Measurements from ENCODE around the gene RNF212. TPM values are rescaled to one million over a fixed set of nuclear protein-coding genes. Genes with fewer than 3 reads are reported as not detected.

RNF212 gene
- total and polyA plus RNA-seq, 2 of the 13 experiments (the other 11 are each of a cell fraction or from before 2014, with no cell fraction given), result not detected

DNA sequence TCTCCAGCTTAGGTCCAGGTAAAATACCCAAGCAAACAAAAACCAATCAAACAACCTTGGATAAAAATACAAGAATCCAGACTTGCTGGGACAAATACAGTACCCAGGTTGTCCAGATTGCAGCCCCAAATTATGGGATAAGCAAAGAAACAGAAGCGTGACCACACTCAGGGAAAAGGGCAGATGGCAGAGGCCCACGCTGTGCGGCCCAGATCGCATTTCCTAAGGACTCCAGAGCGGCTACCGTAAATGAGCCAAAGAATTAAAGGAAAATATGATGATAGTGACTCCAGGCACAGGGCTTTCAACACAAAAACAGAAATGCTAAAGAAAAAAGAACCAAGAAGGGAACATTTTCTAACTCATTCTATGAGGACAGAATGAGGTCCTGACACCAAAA, 51.6 kb downstream of the RNF212 start:
- no peaks in the 10 kb centered on the region for H3K36me3 ChIP-seq (replicated peaks in 1 of 2; ENCODE audit: control insufficient read depth in 1 of 2, insufficient read depth in 2 of 2, low read length in 2 of 2)
- H3K4me3 ChIP-seq (replicated peaks in 1 of 3; ENCODE audit: insufficient read depth in 1 of 3, low read depth in 2 of 3, low read length in 3 of 3), result no peak overlapping the region
- in situ Hi-C loops (cut with HindIII; ENCODE audit: extremely low pct_ligation_motif_present, low pct_unique_long_range_greater_than_20kb), result no loop called here
- WGBS (ENCODE audit: low lambda C conversion rate), result 33% methylated on average over 6 of the region's 6 CpGs
- intact Hi-C loops (cut with micrococcal nuclease; ENCODE audit: unreplicated experiment), result no loop called here
- no peak for TF ChIP-seq ZNF326 (CRISPR knock-in tag; IDR thresholded peaks at IDR 0.05; ENCODE audit: borderline replicate concordance)
- TF ChIP-seq ZNF678 (CRISPR knock-in tag; IDR thresholded peaks at IDR 0.05), result no peak
- TF ChIP-seq, protein P1, sequence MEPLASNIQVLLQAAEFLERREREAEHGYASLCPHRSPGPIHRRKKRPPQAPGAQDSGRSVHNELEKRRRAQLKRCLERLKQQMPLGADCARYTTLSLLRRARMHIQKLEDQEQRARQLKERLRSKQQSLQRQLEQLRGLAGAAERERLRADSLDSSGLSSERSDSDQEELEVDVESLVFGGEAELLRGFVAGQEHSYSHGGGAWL (CRISPR knock-in tag; IDR thresholded peaks at IDR 0.05), result no peak
- TF ChIP-seq RFX1 (IDR thresholded peaks at IDR 0.05), result no peak
- no peak for TF ChIP-seq GLI4 (CRISPR knock-in tag; IDR thresholded peaks at IDR 0.05; ENCODE audit: borderline replicate concordance)
- no peak for TF ChIP-seq ZNF282 (IDR thresholded peaks at IDR 0.05; ENCODE audit: partially characterized antibody)
- TF ChIP-seq, protein P2, sequence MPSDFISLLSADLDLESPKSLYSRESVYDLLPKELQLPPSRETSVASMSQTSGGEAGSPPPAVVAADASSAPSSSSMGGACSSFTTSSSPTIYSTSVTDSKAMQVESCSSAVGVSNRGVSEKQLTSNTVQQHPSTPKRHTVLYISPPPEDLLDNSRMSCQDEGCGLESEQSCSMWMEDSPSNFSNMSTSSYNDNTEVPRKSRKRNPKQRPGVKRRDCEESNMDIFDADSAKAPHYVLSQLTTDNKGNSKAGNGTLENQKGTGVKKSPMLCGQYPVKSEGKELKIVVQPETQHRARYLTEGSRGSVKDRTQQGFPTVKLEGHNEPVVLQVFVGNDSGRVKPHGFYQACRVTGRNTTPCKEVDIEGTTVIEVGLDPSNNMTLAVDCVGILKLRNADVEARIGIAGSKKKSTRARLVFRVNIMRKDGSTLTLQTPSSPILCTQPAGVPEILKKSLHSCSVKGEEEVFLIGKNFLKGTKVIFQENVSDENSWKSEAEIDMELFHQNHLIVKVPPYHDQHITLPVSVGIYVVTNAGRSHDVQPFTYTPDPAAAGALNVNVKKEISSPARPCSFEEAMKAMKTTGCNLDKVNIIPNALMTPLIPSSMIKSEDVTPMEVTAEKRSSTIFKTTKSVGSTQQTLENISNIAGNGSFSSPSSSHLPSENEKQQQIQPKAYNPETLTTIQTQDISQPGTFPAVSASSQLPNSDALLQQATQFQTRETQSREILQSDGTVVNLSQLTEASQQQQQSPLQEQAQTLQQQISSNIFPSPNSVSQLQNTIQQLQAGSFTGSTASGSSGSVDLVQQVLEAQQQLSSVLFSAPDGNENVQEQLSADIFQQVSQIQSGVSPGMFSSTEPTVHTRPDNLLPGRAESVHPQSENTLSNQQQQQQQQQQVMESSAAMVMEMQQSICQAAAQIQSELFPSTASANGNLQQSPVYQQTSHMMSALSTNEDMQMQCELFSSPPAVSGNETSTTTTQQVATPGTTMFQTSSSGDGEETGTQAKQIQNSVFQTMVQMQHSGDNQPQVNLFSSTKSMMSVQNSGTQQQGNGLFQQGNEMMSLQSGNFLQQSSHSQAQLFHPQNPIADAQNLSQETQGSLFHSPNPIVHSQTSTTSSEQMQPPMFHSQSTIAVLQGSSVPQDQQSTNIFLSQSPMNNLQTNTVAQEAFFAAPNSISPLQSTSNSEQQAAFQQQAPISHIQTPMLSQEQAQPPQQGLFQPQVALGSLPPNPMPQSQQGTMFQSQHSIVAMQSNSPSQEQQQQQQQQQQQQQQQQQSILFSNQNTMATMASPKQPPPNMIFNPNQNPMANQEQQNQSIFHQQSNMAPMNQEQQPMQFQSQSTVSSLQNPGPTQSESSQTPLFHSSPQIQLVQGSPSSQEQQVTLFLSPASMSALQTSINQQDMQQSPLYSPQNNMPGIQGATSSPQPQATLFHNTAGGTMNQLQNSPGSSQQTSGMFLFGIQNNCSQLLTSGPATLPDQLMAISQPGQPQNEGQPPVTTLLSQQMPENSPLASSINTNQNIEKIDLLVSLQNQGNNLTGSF (CRISPR knock-in tag; IDR thresholded peaks at IDR 0.05), result no peak
- no peak for TF ChIP-seq ZNF75D (CRISPR knock-in tag; IDR thresholded peaks at IDR 0.05; ENCODE audit: borderline replicate concordance)
- no peak for TF ChIP-seq RXRB (CRISPR knock-in tag; IDR thresholded peaks at IDR 0.05; ENCODE audit: borderline replicate concordance)
- TF ChIP-seq MIER2 (CRISPR knock-in tag; IDR thresholded peaks at IDR 0.05), result no peak
- TF ChIP-seq NR2F6 (IDR thresholded peaks at IDR 0.05), result no peak
- no peak for TF ChIP-seq NR2F6 (CRISPR knock-in tag; IDR thresholded peaks at IDR 0.05)
- no peak for TF ChIP-seq ZNF235 (CRISPR knock-in tag; IDR thresholded peaks at IDR 0.05; ENCODE audit: borderline replicate concordance)
- no peaks in the 10 kb centered on the region for H3K9me3 ChIP-seq (ENCODE audit: low read length)
- H3K79me2 ChIP-seq (ENCODE audit: insufficient read depth, low read length), result no peaks in the 10 kb centered on the region
- no peak overlapping the region for H3K9ac ChIP-seq (ENCODE audit: insufficient read depth, low read depth, low read length)
- no peak for DNase-seq (ENCODE audit: low spot score)
- no peaks in the 10 kb centered on the region for H4K20me1 ChIP-seq (ENCODE audit: insufficient read depth, low read length)
- ChIA-PET CTCF (ENCODE audit: low intra/inter-chr PET ratio, low total read pairs) (no interaction called here), POLR2A (no interaction called here)
- no peak overlapping the region for H3K4me2 ChIP-seq (ENCODE audit: low read depth, low read length)
- no peak overlapping the region for H2AFZ ChIP-seq (ENCODE audit: low read length)
- H3K27me3 ChIP-seq (ENCODE audit: control insufficient read depth in 1 of 2, insufficient read depth in 2 of 2, low read length in 2 of 2), result peaks cover 12 to 65% of the 10 kb centered on the region in 2 experiments
- no peak for FAIRE-seq
- H3K4me1 ChIP-seq (ENCODE audit: insufficient read depth, low read length), result peaks cover 27% of the 10 kb centered on the region
- no peak overlapping the region for H3K27ac ChIP-seq (ENCODE audit: extremely low read length, insufficient read depth, low read length)
- BruUV-seq (replicated peaks), result no TSS peak
- no peak for ATAC-seq

All from HepG2 (cell line).